ENCODE measurements around the gene CES3.
A peak's percentile ranks its signal among the peaks of the same experiment; 100 is the strongest.
"Not testable (repeated sequence)": the region's sequence is repeated elsewhere in the genome, so short reads cannot be mapped to it uniquely, and the experiment has no call there.

Gene CES3

GRCh38 chr16:66927918-66928649 lies 33.0 kb upstream of the CES3 start:
- DNase-seq = no peak

- no peak for DNase-seq
Observed at GRCh38 chr16:66928702-66929388, 32.2 kb upstream of the CES3 start.

GRCh38 chr16:66930189-66930588 lies 30.9 kb upstream of the CES3 start:
- DNase-seq = no peak

GRCh38 chr16:66931665-66932064 lies 29.4 kb upstream of the CES3 start:
- no peak for DNase-seq

- no peak for DNase-seq
Observed at GRCh38 chr16:66932076-66932475, 29.0 kb upstream of the CES3 start.

- DNase-seq = no peak
Observed at GRCh38 chr16:66933776-66934137, 27.3 kb upstream of the CES3 start.

GRCh38 chr16:66934138-66934838 lies 26.8 kb upstream of the CES3 start, which contains the start of gene CIAO2B:
Gene CIAO2B, minus strand, starts transcription at chr16:66934402. Its CDS starts 38 bp downstream, at chr16:66934364.
- peak; percentile 42 for DNase-seq

GRCh38 chr16:66934839-66935313 lies 26.2 kb upstream of the CES3 start:
- not testable (repeated sequence) for DNase-seq

GRCh38 chr16:66935314-66936011 lies 25.6 kb upstream of the CES3 start, which contains the start of gene CES2:
Gene CES2, plus strand, starts transcription at chr16:66935516. Its CDS starts 120 bp downstream, at chr16:66935636.
- DNase-seq = no peak

GRCh38 chr16:66936462-66936861 lies 24.6 kb upstream of the CES3 start:
- DNase-seq = no peak

- DNase-seq = no peak
Observed at GRCh38 chr16:66936889-66937554, 24.0 kb upstream of the CES3 start.

- DNase-seq = no peak
Observed at GRCh38 chr16:66937725-66938337, 23.2 kb upstream of the CES3 start.

GRCh38 chr16:66939366-66939765 lies 21.7 kb upstream of the CES3 start:
- DNase-seq = no peak

GRCh38 chr16:66940236-66940635 lies 20.8 kb upstream of the CES3 start:
- no peak for DNase-seq

GRCh38 chr16:66942981-66943380 lies 18.1 kb upstream of the CES3 start:
- DNase-seq = no peak

GRCh38 chr16:66943426-66944053 lies 17.5 kb upstream of the CES3 start:
- DNase-seq = no peak

GRCh38 chr16:66944054-66944441 lies 17.0 kb upstream of the CES3 start:
- no peak for DNase-seq

GRCh38 chr16:66944971-66945370 lies 16.1 kb upstream of the CES3 start:
- DNase-seq = not testable (repeated sequence)

- DNase-seq = no peak
Observed at GRCh38 chr16:66945939-66946338, 15.1 kb upstream of the CES3 start.

- DNase-seq = no peak
Observed at GRCh38 chr16:66946541-66946940, 14.5 kb upstream of the CES3 start.

GRCh38 chr16:66946974-66947301 lies 14.1 kb upstream of the CES3 start:
- no peak for DNase-seq

Data from NCI-H774 (cell line).